GM20000 (cell line): ENCODE data around the gene DNAJC12.

Experiments used
- DNase-seq: peaks from one replicate; pipeline ENCODE4 v3.0.0; 2012; ENCODE audit warnings: low spot score
- TF ChIP-seq, protein P1 (sequence below): IDR thresholded peaks from 2 replicates; pipeline ENCODE4 v1.5.1; 2012; ENCODE audit warnings: mild to moderate bottlenecking, control low read depth; ENCODE audit errors: extremely low read depth, missing control alignments

Gene DNAJC12

DNA sequence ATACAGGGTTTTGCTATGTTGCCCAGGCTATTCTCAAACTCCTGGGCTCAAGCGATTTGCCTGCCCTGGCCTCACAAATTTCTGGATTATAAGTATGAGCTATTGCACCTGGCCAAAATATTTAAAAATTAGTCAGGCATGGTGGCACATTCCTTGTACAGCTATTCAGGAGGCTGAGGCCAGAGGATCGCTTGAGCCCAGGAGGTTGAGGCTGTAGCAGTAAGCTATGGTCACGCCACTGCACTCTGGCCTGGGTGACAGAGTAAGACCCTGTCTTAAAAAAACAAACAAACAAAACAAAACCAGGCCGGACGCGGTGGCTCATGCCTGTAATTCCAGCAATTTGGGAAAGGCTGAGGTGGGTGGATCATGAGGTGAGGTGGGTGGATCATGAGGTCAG lies 32.0 kb upstream of the DNAJC12 start:
- TF ChIP-seq, protein P1, sequence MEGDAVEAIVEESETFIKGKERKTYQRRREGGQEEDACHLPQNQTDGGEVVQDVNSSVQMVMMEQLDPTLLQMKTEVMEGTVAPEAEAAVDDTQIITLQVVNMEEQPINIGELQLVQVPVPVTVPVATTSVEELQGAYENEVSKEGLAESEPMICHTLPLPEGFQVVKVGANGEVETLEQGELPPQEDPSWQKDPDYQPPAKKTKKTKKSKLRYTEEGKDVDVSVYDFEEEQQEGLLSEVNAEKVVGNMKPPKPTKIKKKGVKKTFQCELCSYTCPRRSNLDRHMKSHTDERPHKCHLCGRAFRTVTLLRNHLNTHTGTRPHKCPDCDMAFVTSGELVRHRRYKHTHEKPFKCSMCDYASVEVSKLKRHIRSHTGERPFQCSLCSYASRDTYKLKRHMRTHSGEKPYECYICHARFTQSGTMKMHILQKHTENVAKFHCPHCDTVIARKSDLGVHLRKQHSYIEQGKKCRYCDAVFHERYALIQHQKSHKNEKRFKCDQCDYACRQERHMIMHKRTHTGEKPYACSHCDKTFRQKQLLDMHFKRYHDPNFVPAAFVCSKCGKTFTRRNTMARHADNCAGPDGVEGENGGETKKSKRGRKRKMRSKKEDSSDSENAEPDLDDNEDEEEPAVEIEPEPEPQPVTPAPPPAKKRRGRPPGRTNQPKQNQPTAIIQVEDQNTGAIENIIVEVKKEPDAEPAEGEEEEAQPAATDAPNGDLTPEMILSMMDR: no peak
- DNase-seq: no peak

DNA sequence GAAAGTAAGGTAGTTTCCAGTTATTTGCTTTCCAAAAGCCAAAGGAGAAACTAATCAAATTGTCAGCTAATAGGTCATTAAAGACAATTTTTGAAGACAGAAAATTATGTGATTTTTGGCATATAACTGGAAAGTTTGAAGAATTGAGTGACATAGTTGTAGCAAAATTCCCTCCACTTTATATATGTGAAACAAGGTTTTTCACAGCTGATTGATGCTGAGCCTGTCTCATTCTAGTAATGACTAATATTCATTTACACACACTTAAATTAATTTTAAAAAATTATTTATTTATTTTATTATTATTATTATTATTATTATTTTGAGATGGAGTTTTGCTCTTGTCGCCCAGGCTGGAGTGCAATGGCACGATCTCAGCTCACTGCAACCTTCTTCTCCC lies 30.1 kb upstream of the DNAJC12 start:
- no peak for DNase-seq
- TF ChIP-seq, protein P1: no peak

DNA sequence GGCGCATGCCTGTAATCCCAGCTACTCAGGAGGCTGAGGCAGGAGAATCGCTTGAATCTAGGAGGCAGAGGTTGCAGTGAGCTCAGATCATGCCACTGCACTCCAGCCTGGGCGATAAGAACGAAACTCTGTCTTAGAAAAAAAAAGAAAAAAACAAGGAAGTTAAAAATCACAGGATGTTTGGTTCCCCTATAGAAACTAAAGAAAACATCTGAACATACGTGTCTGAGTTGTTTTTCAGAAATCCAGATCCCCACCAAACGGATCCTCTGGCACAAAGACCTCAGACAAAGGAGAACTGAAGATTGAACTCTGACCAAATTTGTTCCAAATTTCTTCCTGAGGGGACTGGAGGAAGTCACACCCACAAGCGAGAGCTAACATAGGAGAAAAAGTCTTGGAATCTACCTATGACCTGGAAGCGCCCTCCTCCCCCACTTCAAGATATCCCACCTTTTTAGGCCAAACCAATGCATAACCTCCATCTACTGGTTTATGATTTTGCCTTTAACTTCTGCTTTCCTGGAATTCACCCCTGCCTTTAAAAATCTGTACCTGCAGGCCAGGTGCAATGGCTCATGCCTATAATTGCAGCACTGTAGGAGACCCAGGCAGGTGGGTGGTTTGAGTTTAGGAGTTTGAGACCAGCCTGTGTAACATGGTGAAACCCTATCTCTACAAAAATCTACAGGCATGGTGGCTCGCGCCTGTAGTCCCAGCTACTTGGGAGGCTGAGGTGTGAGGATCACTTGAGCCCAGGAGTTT lies 26.8 kb upstream of the DNAJC12 start:
- TF ChIP-seq, protein P1: no peak
- DNase-seq: no peak

DNA sequence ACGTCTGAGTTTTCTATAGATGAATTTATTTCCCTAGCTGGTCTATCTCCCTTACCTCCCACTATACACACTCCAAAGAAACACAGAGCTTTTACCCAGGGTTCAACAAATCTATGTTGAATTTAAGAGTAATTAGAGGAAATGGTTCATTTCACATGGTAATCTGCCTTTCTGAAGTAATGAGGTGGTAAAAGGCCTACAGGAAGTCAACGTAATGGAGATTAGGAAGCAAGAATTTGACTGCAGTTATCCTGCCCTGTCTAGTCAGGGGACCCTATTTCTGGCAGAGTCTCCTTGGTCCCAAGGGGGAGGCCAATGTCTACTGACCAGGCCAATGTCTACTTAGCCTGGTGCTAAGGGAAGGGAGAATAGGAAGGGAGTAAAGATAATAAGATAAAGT lies 25.1 kb upstream of the DNAJC12 start:
- no peak for DNase-seq
- TF ChIP-seq, protein P1: no peak

DNA sequence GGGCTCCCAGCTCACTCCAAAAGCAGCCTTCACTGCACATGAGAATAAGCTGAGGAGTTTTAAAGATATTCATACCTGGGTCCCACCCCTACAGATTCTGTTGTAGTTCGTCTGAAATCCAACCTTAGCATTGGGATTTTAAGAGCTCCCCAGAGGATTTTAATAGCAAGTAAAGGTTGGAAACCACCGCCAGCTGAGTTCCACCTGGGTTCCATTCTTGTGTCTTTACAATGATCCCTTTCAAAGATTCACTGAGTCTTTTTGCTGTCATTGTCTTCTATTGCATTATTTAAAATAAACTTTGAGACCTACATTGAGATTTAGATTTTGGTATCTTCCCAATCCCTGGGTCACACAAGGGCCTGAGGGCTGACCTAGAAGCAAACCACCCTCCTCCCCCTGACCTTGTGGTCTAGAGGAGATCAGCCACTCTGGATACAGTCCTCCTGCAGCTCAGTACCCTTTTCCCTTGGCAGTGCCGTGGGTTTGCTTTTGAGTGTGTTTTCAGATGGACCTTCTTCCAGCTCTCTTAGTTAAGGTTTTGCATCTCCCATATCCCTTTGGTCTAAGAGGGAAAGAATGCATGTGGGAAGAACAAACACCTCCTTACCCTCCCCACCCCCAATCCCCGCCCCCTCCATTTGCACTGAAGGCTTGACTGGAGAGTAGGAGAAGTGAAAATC lies 23.9 kb upstream of the DNAJC12 start:
- TF ChIP-seq, protein P1: no peak
- no peak for DNase-seq

DNA sequence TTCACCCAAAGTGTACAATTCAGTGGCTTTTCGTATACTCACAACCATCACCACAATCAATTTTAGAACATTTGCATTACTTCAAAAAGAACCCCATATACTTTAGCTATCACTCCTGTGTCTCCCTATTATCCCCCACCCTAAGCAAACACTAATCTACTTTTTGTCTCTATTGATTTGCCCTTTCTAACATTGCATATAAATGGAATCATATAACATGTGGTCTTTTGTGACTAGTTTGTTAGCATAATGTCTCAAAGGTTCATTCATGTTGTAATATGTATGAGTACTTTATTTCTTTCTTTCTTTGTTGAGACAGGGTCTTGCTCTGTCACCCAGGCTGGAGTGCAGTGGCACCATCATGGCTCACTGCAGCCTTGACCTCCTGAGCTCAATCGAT lies 21.0 kb upstream of the DNAJC12 start:
- no peak for DNase-seq
- TF ChIP-seq, protein P1: no peak

DNA sequence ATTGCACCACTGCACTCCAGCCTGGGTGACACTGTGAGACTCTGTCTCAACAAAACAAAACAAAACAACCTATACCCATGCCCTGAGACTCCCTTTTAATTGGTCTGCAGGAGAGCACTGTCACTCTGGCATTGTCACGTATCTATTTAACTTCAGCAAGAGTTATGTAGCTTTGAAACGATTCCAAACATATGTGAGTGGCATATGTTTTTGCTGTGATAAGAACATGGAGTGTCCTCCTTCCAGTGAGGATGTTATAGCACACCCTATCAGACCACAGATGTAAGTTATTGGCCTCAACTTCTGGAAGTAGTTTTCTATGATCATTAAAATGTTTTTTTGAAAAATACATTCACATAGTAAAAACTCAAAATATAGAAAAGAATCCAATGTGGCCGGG lies 15.5 kb upstream of the DNAJC12 start:
- TF ChIP-seq, protein P1: no peak
- DNase-seq: no peak
